HG02943 (cell line): Measurements from ENCODE around the gene SAMD14.

ENCODE experiments used
- ATAC-seq: cut with Tn5 transposase; IDR thresholded peaks from one replicate; pipeline ENCODE4 v1.9.1; 2021; ENCODE audit warnings: mild to moderate bottlenecking, low read depth, moderate library complexity; ENCODE audit not compliant: unreplicated experiment

Gene SAMD14

GRCh38 chr17:50101346-50102163 lies 28.4 kb downstream of the SAMD14 start:
- no peak for ATAC-seq

- no peak for ATAC-seq
Measured at GRCh38 chr17:50100921-50101345, 29.0 kb downstream of the SAMD14 start.

- no peak for ATAC-seq
Measured at GRCh38 chr17:50100480-50100883, 29.5 kb downstream of the SAMD14 start.

DNA sequence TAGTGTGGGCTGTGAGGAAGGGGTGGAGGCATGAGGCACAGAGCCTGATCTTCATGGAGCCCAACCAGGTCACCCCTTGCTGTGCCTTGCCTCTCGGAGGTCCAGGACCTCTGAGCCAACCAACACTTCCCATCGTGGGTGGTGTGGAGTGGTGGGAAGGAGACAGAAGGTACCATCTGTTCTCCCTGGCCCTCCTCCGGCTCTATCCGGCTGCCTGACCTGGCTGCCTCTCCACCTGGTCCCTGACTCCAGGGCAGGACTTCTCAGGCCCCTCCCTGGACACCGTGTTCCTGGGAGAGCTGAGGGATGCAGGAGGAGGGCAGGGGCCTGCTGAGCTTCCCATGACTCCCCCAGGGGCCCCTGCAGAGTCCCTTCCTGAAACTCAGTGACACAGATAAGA lies 31.0 kb downstream of the SAMD14 start:
- no peak for ATAC-seq

GRCh38 chr17:50098583-50098982 lies 31.4 kb downstream of the SAMD14 start:
- no peak for ATAC-seq

GRCh38 chr17:50097926-50098325 lies 32.0 kb downstream of the SAMD14 start:
- no peak for ATAC-seq

- no peak for ATAC-seq
Measured at GRCh38 chr17:50097455-50097854, 32.5 kb downstream of the SAMD14 start.

GRCh38 chr17:50096758-50097157 lies 33.2 kb downstream of the SAMD14 start:
- ATAC-seq: no peak

DNA sequence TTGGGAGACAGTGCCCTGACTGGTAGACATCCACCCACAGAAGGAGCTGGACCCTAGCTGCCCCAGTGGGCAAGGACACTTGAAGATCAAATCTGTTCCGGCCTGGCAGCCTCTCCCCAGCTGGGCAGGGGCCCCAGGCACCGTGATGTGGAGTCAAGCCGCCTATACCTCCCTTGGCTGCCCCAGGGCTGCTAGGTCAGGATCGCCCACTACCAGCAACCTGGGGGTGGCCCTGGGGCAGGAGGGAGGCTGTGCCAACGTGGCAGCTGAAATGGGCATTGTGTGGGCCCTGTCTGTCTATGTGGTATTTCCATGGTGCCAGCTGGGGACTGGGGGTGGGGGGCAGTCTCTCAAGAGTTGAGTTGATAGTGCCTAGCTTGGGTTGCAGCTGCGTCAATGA lies 33.9 kb downstream of the SAMD14 start:
- no peak for ATAC-seq

DNA sequence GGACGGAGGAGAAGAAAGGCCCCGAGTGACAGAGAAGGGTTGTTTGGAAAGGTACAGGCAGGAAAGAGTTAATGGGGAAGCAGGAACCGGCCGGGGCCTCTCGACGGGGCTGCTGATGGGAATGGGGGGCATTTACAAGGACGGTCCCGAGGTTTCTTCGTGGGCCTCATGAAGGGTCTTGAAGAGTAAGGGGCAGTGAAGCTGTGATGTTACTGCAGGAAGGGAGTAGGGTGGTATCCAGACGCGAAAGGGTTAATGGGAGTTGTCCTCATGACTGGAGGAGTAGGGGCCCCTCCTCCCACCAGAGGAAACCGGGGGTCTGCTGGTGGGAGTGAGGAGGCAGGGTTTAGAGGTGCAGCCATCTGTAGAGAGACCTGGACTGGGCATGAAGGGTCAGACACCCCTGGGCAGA lies 34.3 kb downstream of the SAMD14 start:
- ATAC-seq: no peak

DNA sequence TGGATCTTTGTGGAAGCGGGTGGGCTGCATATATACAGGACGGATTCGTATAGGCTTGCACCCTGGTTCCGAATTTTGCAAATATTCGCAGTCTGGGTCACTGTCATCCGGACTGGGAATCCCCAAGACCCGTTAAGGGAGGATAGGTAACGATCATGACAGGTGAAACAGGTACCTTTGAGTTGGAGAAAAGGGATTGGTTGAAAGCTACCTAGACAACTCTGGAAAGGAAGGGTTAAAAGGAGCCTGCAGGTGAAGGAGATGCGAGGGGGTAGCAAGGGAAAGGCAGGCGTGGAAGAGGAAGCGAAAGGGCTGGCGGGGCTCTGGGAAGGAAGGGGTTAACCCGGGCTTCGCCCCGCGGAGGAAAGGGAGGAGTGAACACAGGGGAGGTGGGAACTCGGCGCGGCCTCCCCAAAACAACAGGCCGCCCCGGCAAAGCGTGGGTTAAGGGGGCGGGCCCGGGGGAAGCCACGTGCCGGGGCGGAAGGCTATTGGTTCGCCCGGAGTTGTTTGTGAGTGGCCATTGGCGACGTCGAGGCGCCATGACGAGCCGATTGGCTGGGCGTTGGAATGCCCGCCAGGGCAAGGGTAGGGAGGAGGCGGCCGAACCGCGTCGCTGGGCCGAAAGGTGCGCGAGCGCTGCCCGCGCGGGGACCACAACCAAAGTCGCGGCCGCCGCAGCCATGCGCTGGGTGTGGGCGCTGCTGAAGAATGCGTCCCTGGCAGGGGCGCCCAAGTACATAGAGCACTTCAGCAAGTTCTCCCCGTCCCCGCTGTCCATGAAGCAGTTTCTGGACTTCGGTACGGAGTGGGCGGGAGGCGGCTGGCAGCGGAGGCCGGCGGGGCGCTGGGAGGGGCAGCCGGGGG lies 35.0 kb downstream of the SAMD14 start, which contains the start of gene PDK2:
TSS of gene PDK2 (plus strand) at position 599 of the 867 bp plus-strand sequence. CDS start at position 684, 85 bp downstream.
- ATAC-seq: peak; percentile 84

DNA sequence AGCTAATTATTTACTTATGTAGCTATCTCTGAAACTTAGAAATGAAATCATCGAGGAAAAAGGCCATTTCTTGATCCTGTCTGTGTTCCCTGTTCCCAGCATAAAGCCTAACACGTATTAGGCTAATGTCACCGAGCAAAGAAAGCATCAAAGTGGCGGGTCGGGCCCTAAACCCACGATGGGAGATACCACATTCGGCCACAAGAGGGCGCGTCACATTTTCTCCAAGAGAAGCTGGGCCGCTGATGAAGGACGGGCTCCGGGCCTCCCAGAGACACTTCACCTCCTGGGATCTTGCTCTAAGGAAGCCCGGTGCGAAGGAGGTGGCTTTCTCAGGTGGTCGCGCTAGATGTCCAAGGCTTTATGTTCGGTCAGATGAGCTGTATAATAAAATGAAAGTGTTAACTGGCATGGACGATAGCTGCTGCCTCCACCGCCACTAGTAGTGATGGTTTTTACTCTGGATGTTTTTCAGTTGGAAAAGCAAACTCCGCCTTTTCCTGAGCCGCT lies 35.7 kb downstream of the SAMD14 start:
- no peak for ATAC-seq

- no peak for ATAC-seq
Measured at GRCh38 chr17:50093807-50094206, 36.2 kb downstream of the SAMD14 start.

DNA sequence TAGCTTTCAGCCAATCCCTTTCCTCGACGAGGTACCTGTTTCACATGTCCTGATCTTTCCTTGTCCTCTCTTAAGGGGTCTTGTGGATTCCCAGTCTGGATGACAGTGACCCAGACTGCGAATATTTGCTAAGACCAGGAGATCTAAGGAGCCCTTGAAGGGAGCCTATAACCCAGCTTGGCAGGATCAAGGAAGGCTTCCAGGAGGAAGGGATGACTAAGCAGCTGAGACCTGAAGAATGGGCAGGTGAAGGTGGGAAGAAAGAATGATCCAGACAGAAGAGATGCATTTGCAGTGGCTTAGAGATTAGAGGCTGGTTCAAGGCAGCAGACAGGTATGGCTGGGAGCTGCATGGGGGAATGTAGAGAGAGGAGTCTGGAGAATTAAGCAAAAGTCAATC lies 36.7 kb downstream of the SAMD14 start:
- no peak for ATAC-seq

- ATAC-seq: no peak
Measured at GRCh38 chr17:50091918-50092285, 38.1 kb downstream of the SAMD14 start.

- no peak for ATAC-seq
Measured at GRCh38 chr17:50090971-50091917, 38.7 kb downstream of the SAMD14 start.

GRCh38 chr17:50090071-50090470 lies 39.9 kb downstream of the SAMD14 start:
- ATAC-seq: no peak

GRCh38 chr17:50088952-50089825 lies 40.8 kb downstream of the SAMD14 start:
- ATAC-seq: no peak

- ATAC-seq: no peak
Measured at GRCh38 chr17:50087912-50088405, 42.0 kb downstream of the SAMD14 start.
